ENCODE data around the gene SPINT1.

- no peak for TF ChIP-seq CTCF (IDR thresholded peaks at IDR 0.05)
- TF ChIP-seq POLR2A (IDR thresholded peaks at IDR 0.05): no peak
Measured at GRCh38 chr15:40858706-40859105, 14.9 kb downstream of the SPINT1 start.

Measured in stomach (tissue), 4 donors.